Parathyroid adenoma (tissue), 2 donors: ENCODE measurements around the gene ARHGEF1.
A peak's percentile ranks its signal among the peaks of the same experiment; 100 is the strongest.

ENCODE experiments used
- H2AFZ ChIP-seq: fragments of 300-600 bp; sonication (generic); one replicate; pipeline ENCODE4 v1.7.0; 2017; ENCODE audit warnings: antibody characterized with exemption, mild to moderate bottlenecking
- H3K27ac ChIP-seq: fragments of 300-600 bp; sonication (generic); one replicate; pipeline ENCODE4 v1.7.0; 2017
- H3K27me3 ChIP-seq: fragments of 300-600 bp; sonication (generic); one replicate; pipeline ENCODE4 v1.7.0; 2017; ENCODE audit warnings: low read length; ENCODE audit not compliant: control insufficient read depth, insufficient read depth
- H3K36me3 ChIP-seq: fragments of 300-600 bp; sonication (generic); one replicate; pipeline ENCODE4 v1.7.0; 2017; ENCODE audit warnings: low read length; ENCODE audit not compliant: control insufficient read depth, insufficient read depth
- H3K4me1 ChIP-seq: fragments of 300-600 bp; sonication (generic); one replicate; pipeline ENCODE4 v1.7.0; 2017; ENCODE audit warnings: control low read depth
- H3K4me2 ChIP-seq: fragments of 300-600 bp; sonication (generic); one replicate; pipeline ENCODE4 v1.7.0; 2017; ENCODE audit warnings: low read length
- H3K4me3 ChIP-seq: fragments of 300-600 bp; sonication (generic); one replicate; pipeline ENCODE4 v1.7.0; 2017; ENCODE audit warnings: low read depth, low read length
- H3K79me2 ChIP-seq: fragments of 300-600 bp; sonication (generic); one replicate; pipeline ENCODE4 v1.7.0; 2017; ENCODE audit warnings: control low read depth
- H3K9ac ChIP-seq: fragments of 300-600 bp; sonication (generic); one replicate; pipeline ENCODE4 v1.7.0; 2017; ENCODE audit warnings: mild to moderate bottlenecking
- H3K9me3 ChIP-seq: fragments of 300-600 bp; sonication (generic); one replicate; pipeline ENCODE4 v1.7.0; 2017; ENCODE audit warnings: low read length; ENCODE audit not compliant: control insufficient read depth
- TF ChIP-seq, protein P1 (sequence below): fragments of 300-600 bp; sonication (generic); IDR thresholded peaks from one replicate; pipeline ENCODE4 v1.7.0; 2017; ENCODE audit warnings: antibody characterized with exemption, mild to moderate bottlenecking
- donor health status: primary hyperparathyroidism.

ARHGEF1 gene

DNA sequence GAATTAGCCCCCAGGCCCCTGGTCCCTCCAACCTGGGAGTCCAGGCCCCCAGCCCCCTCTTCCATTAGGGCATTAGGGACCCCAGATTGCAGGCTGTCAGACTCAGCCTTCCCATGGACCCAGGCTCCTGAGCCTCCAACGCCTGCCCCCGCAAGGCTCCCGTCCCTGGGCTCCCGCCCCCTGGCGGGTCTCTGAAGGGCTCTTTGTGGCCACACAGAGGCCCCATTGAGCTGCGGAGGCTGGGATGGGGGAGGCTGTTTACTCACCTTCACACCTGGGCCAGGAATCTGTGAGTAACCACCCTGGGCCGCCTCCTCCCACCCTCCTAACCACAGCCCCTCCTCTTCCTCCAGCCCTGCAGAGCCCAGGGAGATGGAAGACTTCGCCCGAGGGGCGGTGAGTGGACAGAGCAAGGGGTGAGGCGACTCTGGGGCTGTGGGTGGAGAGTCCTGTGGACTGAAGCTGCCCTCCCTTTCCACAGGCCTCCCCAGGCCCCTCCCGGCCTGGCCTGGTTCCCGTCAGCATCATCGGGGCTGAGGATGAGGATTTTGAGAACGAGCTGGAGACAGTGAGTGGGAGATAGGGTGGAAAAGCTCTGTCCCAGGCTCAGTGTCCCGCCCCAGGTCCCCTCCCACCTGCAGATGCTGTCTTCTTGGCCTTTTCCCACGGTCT lies 4.9 kb downstream of the ARHGEF1 start:
- Histone ChIP-seq H3K4me2 (no peak overlapping the region), H3K79me2 (peaks cover 17% of the 10 kb centered on the region), H3K9me3 (no peaks in the 10 kb centered on the region), H3K4me1 (peaks cover 10% of the 10 kb centered on the region), H3K4me3 (no peak overlapping the region), H3K9ac (no peak overlapping the region), H2AFZ (no peak overlapping the region), H3K27me3 (no peaks in the 10 kb centered on the region), H3K27ac (no peak overlapping the region), H3K36me3 (no peaks in the 10 kb centered on the region)
- TF ChIP-seq, protein P1, sequence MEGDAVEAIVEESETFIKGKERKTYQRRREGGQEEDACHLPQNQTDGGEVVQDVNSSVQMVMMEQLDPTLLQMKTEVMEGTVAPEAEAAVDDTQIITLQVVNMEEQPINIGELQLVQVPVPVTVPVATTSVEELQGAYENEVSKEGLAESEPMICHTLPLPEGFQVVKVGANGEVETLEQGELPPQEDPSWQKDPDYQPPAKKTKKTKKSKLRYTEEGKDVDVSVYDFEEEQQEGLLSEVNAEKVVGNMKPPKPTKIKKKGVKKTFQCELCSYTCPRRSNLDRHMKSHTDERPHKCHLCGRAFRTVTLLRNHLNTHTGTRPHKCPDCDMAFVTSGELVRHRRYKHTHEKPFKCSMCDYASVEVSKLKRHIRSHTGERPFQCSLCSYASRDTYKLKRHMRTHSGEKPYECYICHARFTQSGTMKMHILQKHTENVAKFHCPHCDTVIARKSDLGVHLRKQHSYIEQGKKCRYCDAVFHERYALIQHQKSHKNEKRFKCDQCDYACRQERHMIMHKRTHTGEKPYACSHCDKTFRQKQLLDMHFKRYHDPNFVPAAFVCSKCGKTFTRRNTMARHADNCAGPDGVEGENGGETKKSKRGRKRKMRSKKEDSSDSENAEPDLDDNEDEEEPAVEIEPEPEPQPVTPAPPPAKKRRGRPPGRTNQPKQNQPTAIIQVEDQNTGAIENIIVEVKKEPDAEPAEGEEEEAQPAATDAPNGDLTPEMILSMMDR: peak; percentile 7

DNA sequence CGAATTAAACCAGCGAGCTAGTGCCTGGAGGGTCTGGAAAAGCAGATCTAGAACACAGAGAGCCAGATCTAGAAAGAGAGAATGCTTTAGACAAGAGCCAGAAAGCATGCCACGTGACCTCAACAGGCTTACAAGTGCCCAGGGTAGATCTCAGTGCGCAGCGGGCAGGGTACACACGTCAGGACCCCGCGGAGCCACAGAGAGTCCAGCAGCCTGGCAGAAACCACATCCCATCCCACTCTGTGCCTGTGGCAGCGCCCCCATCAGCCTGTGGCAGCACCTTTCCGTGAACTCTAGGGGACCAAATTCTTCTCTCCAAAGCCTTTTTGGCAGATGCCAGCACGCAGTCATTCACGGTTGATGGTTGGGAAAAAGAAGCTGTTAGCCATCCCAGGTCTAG lies 5.9 kb downstream of the ARHGEF1 start:
- peaks cover 17% of the 10 kb centered on the region for H3K79me2 ChIP-seq
- no peak overlapping the region for H2AFZ ChIP-seq
- H3K36me3 ChIP-seq: no peaks in the 10 kb centered on the region
- no peaks in the 10 kb centered on the region for H3K9me3 ChIP-seq
- no peaks in the 10 kb centered on the region for H3K27me3 ChIP-seq
- H3K9ac ChIP-seq: no peak overlapping the region
- no peak overlapping the region for H3K27ac ChIP-seq
- no peak overlapping the region for H3K4me3 ChIP-seq
- peaks cover 6% of the 10 kb centered on the region for H3K4me1 ChIP-seq
- TF ChIP-seq, protein P1: no peak
- H3K4me2 ChIP-seq: no peak overlapping the region

GRCh38 chr19:41889896-41890295 lies 6.9 kb downstream of the ARHGEF1 start:
- Histone ChIP-seq H3K27me3 (no peaks in the 10 kb centered on the region), H2AFZ (no peak overlapping the region), H3K4me2 (no peak overlapping the region), H3K9me3 (no peaks in the 10 kb centered on the region), H3K9ac (no peak overlapping the region), H3K4me1 (peaks cover 3% of the 10 kb centered on the region), H3K36me3 (no peaks in the 10 kb centered on the region), H3K4me3 (no peak overlapping the region), H3K79me2 (peaks cover 11% of the 10 kb centered on the region), H3K27ac (no peak overlapping the region)
- TF ChIP-seq, protein P1: no peak

DNA sequence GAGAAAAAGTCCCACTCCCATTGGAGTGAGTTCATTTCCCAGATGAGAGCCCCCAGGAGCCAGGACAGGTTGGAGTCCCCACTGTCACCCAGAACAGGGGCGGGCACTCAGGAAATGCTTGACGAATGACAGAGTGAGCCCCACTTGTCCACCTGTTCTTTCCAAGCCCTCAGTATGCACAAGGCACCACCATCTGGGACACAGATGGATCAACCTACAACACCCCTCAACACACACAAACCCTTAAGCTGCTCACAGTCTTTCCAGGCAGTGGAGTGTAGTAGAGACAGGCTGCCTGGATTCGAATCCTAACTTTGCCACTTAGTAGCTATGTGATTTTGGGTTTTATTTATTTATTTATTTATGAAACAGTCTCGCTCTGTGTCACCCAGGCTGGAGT lies 8.0 kb downstream of the ARHGEF1 start:
- Histone ChIP-seq H3K27me3 (no peaks in the 10 kb centered on the region), H3K36me3 (no peaks in the 10 kb centered on the region), H3K9me3 (no peaks in the 10 kb centered on the region), H3K9ac (no peak overlapping the region), H3K4me3 (no peak overlapping the region), H3K4me1 (no peaks in the 10 kb centered on the region), H3K4me2 (no peak overlapping the region), H3K27ac (no peak overlapping the region), H3K79me2 (peaks cover 8% of the 10 kb centered on the region), H2AFZ (no peak overlapping the region)
- TF ChIP-seq, protein P1: no peak
